NCI-H446 treated with DMSO at 0.1 percent for 48 hours (cell line): ENCODE data around the gene ZNF385D.
A peak's percentile ranks its signal among the peaks of the same experiment; 100 is the strongest.

Source experiments
- DNase-seq: peaks from one replicate; lab custom pipeline; 2025; lab: John Stamatoyannopoulos, UW

ZNF385D gene

GRCh38 chr3:21599890-21600289 lies 151.1 kb downstream of the ZNF385D start:
- DNase-seq, result no peak

GRCh38 chr3:21592828-21593227 lies 158.2 kb downstream of the ZNF385D start:
- no peak for DNase-seq

GRCh38 chr3:21587894-21588293 lies 163.1 kb downstream of the ZNF385D start:
- no peak for DNase-seq

- DNase-seq, result no peak
These were observed 165.7 kb downstream of the ZNF385D start for GRCh38 chr3:21585216-21585740.

GRCh38 chr3:21573291-21573690 lies 177.7 kb downstream of the ZNF385D start:
- DNase-seq, result peak; percentile 1

- DNase-seq, result no peak
These were observed 186.5 kb downstream of the ZNF385D start for GRCh38 chr3:21564531-21564930.

GRCh38 chr3:21562243-21562642 lies 188.8 kb downstream of the ZNF385D start:
- DNase-seq, result no peak

- no peak for DNase-seq
These were observed 189.5 kb downstream of the ZNF385D start for GRCh38 chr3:21561472-21561871.

GRCh38 chr3:21551019-21551418 lies 200.0 kb downstream of the ZNF385D start:
- DNase-seq, result no peak

- DNase-seq, result no peak
These were observed 206.9 kb downstream of the ZNF385D start for GRCh38 chr3:21544076-21544462.

- DNase-seq, result no peak
These were observed 207.5 kb downstream of the ZNF385D start for GRCh38 chr3:21543380-21544075.

GRCh38 chr3:21542656-21543379 lies 208.2 kb downstream of the ZNF385D start:
- DNase-seq, result no peak

GRCh38 chr3:21540265-21540664 lies 210.7 kb downstream of the ZNF385D start:
- no peak for DNase-seq

- DNase-seq, result peak; percentile 55
These were observed 216.5 kb downstream of the ZNF385D start for GRCh38 chr3:21534462-21534861.

GRCh38 chr3:21533002-21533401 lies 218.0 kb downstream of the ZNF385D start:
- no peak for DNase-seq

GRCh38 chr3:21531909-21532308 lies 219.1 kb downstream of the ZNF385D start:
- DNase-seq, result no peak

- no peak for DNase-seq
These were observed 222.6 kb downstream of the ZNF385D start for GRCh38 chr3:21528291-21528995.

- no peak for DNase-seq
These were observed 224.5 kb downstream of the ZNF385D start for GRCh38 chr3:21526461-21526860.

GRCh38 chr3:21524133-21524532 lies 226.9 kb downstream of the ZNF385D start:
- no peak for DNase-seq

- peak; percentile 65 for DNase-seq
These were observed 230.7 kb downstream of the ZNF385D start for GRCh38 chr3:21520106-21520963.

- DNase-seq, result no peak
These were observed 233.8 kb downstream of the ZNF385D start for GRCh38 chr3:21517184-21517583.

- DNase-seq, result no peak
These were observed 235.6 kb downstream of the ZNF385D start for GRCh38 chr3:21515417-21515816.
